HG02884 (cell line): ENCODE data around the gene ZFPL1.

ENCODE experiments used
- ATAC-seq: cut with Tn5 transposase; IDR thresholded peaks from one replicate; pipeline ENCODE4 v1.9.1; 2021; ENCODE audit warnings: mild to moderate bottlenecking, moderate library complexity; ENCODE audit not compliant: unreplicated experiment

ZFPL1 gene

DNA sequence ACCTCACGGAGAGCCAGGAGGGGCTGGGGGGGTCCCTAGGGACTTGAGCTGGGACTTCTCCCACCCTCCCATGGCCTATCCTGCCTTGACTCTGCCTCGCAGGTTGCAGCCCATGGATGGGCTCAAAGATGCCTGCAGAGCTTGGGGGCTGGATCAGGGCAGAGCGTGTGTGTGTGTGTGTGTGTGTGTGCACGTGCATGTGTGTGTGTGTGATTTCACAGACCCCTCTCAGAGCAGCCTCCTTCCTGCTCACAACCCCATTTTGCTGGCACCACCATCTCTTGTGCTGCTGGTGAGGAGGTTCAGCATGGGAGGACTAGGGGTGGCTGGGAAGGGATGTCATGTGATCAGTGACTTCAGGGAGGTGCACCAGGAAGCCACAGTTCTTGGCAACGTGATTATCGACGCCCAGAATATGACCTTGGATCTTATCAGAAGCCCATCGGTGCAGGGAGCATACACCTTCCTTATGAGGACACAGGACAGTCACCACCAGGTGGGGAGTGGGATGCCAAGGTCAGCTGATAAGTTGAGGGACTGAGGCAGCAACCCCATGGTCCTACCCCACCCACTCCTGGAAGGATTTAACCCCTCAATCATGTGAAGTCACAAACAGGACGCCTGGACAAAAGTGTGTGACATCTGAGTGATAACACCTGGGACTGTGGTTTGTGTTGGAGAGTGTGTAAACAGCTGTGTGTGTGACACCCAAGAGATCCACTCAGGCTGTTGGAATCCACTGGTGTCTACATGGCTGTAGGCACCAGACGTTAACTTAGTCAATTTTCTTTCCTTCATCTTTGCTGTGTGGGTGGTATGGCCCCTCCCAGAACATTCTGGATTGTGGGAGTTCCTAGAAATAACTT lies 23.8 kb upstream of the ZFPL1 start:
- ATAC-seq, result no peak

DNA sequence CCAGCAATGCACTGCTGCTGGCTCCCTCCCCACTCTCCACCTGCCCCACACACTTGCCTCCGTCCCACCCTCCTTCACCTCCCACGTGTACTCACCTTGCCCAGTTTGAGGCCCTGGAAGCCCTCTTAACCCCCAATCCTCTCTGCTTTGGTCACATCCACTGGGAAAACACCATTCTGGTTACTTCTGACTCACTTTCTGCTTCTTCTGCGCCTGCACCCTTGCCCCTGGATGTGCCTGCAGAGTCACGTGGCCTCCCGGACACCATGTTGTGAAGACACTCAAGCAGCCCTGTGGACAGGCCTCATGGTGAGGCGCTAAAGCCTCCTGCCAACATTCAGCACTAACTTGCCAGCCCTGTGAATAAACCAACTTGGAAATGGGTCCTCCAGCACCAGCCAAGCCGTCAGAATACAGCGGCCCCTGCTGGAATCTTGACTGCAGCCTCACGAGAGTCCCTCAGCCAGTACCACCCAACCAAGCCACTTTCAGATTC lies 23.1 kb upstream of the ZFPL1 start:
- ATAC-seq, result no peak

DNA sequence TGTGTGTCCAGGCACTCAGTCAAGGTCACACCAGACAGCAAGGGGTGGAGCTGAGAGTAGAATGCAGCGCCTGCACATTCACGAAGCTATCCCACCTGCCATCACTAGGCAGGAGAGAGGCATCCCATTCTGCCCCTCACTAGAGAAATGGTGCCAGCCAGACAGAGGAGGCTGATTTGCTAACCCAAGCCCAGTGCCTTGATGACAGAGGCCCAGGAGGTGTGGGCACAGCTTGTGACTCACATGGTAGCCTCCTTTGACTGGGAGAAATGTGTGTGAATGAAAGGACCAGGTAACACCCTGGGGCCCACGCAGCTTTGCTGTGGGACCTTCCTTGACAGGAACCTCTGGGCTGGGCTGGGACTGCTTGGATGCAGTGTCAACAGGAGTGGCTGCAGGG lies 20.5 kb upstream of the ZFPL1 start:
- ATAC-seq, result no peak

DNA sequence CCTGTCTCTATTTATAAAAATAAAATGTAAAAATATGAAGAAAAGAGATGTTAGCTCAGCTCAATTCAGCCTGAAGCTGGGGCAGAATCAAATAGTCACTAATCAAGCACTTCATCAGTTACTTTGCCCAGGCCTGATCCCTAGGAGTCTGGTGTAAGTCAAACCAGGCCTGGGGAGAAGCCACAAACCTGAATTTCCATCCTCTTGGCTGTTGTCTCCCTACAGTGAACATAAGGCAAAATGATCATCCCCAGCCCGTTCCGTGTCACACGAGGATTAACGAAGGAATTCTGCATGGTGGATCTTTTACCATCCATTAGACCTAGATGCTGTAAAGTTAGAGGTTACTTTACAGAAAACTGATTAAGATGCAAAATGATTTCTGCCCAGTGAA lies 19.2 kb upstream of the ZFPL1 start:
- ATAC-seq, result no peak

DNA sequence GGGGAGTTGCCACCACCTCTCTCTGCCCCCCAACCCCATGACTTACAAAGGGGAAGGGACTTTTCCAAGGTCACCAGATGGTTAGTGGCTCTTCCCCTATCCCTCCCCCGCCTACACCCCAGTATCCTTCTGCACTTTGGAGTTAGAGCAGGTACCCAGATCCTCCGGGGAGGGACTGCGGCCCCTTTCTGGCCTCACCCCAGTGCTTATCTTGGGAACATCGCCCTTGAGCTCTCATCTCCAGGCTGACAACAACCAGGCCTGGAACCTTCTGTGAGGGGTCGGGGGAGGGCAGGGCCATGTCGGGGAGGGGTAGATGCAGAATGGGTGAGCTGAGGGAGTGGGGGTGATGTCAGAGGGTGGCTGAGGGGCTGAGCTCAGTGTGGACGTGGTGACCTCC lies 18.2 kb upstream of the ZFPL1 start:
- no peak for ATAC-seq

DNA sequence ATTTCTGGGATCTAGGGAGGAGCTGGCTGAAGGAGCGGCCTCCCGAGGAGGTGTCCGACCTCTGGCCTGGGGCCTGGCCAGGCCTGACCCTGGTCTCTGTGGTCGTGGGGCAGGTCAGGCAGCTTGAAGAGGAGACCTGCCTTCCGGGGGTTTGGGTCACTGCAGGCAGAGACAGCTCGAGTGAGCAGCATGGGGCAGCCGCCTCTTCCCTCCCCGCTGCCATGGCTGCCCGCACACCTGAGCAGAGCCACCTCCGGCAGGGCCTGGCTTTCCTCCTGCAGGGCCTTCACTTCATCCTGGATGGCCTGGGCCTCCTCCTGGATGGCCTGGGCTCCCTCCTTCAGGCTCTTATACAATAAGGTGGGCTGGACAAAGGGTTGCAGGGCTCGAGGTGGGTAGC lies 17.7 kb upstream of the ZFPL1 start:
- ATAC-seq, result no peak

DNA sequence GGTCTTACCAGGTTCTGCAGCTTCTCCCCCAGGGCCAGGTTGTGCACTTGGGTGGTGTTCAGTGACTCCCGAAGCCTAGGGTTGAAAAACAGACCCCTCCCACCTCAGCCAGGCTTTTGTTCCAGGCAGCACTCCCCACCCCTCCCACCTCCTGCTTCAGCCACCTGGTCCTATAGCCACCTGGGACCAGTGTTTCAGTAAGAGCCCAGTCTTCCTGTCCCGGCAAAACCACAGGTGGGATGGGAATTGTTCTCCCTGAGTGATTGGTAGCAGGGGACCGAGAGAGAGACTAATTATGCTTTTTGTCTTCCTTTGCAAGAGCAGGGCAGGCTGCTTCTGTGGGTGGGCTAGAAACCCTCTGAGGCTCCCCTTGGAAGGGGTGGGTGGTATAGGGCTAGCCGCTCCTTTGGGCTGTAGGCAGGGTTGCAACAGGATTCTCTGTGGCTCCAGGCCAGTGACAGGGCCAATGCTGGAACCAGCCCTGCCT lies 17.2 kb upstream of the ZFPL1 start:
- no peak for ATAC-seq

DNA sequence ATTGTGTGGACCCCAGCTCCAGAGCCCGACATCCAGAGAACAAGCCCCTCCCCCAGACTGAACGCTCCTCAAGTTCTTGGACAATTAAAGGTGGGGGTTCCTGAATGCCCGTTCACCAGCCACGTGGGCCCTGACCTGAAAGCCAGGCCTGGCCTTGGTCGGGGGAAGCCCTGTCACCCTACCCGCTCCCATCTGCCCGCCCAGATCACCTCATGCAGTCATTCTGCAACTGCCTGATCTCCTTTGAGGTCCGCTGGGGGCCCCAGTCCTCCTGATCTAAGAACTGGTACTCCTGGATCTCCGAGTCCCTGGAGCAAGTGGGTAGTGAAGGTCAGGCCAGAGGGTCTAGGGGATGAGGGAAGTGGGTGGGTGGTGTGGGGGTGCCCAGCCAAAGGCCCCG lies 16.6 kb upstream of the ZFPL1 start:
- no peak for ATAC-seq

DNA sequence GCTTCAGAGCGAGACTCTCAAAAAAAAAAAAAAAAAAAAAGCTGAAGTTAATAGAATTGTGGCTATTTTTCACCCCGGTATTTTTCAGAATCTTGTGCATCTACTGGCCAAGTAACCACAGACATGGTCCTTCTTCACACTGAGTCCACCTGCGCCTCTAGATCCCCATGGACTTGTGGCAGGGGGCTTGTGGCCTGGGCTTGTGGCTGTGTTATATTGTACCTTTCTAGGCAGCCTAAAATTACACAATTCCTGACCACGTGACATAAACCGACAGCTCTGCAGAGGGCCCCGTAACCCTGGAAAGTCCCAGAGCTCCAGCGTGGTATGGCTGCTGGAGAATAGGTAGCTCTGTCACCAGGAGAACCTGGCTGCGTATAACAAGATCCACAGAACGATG lies 14.8 kb upstream of the ZFPL1 start:
- ATAC-seq, result no peak

DNA sequence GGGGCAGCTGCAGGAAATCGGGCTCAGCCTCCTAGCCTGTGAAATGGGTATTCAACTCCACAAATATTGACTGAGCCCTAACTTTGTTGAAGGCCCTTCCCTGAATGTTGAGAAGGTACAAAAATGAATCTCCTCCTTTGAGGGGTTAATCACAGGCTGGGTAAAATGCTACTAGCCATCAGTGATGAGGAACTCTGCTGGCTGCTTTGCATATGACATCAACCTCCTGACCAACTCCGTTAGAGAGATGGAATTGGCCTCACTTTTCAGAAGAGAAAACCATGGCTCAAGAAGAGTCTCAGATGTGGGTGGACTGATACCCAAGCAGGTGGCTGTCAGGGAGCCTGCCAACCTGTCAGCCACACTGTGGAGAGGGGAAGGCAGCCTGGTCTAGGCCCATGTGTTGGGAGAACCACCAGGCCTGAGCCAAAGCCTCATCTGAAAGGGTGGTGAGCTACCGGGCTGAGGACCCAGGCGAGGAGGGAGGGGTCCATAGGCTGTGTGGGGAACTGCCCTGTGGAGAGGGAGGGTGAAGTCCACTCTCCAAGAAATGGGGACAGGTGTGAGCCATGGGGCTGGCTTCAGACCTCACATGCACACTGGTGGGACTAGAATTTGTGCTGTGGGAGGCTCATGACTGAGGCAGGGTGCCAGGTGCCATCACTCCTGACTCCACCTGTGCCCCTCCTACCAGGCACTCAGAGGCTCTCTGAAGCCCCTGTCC lies 12.0 kb upstream of the ZFPL1 start:
- no peak for ATAC-seq

DNA sequence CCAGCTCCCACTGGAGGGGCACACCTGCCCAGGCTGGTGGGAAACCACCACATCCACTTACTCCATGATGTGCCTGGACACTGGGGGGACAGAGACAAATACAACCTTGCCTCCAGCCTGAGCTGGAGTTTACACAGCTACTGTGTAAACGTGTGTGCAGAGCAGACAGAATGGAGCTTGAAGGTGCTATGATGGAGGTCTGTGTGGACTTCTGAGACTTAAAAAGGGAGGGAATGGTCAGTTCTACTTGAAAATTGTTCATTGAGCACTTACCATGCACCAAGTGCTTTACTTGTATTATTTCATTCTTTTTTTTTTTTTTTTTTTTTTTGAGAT lies 11.4 kb upstream of the ZFPL1 start:
- no peak for ATAC-seq

DNA sequence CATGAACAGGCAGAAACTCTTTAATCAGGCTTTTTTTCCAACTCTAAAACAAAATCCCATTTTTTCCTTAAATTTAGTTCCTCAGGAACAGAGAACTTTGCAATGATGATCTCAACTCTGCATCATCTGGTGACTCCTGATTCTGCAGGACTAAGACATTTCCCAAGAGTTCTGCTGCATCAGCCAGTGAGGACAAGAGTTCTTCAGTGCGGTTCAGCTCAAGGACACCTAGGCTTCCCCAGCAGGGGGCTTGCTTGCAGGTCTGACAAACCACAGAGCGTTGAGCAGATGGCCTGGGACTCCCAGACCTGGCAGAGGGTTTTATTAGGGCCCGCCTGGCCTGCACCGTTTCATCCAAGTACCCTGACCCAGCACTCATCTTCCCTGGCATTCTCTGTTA lies 6.6 kb upstream of the ZFPL1 start:
- ATAC-seq, result no peak

DNA sequence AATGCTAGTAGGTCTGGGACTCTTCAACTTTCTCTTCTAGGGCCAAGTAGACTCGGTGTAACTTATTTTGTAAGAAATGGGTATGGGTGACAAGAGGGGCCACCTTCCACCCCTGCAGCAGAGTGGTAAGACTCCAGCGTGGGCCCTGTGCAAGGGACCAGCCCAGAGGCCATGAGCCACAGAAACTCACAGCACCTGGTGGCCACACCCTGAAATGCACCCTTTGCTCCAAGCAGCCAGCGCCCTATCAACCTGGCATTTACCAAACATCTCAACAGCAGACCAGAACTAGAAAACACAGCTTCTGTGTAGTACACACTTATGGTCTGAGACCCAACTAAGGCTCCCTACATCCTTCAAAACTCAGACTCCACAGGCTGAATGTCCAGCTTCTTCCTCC lies 5.9 kb upstream of the ZFPL1 start:
- no peak for ATAC-seq

DNA sequence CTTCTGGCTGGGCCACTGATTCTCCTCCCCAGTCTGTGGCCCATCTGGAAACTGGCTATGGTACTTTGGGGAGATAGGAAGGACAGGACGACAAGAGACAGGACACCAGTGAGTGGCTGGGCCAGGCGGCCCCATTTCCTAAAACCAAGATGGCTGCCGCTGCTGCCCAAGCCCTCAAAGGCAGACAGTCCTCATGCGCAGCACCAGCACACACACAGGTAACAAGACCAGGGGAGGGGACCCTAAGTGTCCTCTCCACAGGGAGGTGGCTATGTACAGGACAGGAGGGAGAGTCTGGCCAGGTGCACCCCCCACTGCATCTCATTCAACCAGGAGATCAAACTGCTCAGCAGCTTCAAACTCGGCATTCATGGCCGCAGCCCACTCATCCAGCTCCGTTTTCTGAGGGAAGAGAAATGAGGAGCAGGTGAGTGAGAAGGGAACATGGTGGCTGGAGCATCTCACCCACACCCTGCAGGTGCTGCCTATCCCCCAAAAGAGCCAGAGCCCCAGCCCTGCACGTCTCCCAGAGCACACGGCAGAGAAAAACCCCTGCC lies 5.2 kb upstream of the ZFPL1 start:
- ATAC-seq, result no peak

DNA sequence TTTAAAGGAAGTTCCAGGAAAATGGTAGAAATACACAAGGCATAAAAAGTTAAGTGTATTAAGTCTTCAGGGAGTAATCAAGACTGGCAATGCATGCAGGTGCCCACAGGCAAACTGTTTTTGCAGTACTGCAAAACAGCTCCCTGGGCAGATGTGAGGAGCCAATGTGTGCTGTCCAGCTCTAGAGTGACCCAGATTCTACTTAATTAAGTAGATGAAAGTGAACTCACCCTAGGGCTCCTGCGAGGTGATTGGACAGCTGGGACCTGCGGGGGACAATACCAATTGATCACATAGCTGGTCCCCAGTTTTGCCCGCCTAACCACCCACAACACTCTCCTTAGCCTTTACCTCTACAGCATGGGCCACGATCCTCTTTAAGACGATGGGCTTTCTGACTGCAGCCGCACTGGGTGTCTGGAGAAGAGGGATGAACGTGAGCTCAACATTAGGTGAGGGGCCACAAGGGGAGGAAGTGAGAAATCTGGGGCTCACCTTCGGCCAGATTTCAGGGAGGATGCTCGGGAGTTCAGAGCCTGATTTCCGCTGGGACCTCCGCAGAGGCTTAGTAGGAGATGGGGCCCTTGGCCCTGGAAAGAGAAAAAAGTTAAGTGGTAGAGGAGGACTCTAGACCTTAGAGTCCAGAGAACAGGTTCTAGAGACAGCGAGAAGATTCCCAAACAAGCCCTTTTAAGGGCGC lies 738 bp upstream of the ZFPL1 start:
- ATAC-seq, result no peak

DNA sequence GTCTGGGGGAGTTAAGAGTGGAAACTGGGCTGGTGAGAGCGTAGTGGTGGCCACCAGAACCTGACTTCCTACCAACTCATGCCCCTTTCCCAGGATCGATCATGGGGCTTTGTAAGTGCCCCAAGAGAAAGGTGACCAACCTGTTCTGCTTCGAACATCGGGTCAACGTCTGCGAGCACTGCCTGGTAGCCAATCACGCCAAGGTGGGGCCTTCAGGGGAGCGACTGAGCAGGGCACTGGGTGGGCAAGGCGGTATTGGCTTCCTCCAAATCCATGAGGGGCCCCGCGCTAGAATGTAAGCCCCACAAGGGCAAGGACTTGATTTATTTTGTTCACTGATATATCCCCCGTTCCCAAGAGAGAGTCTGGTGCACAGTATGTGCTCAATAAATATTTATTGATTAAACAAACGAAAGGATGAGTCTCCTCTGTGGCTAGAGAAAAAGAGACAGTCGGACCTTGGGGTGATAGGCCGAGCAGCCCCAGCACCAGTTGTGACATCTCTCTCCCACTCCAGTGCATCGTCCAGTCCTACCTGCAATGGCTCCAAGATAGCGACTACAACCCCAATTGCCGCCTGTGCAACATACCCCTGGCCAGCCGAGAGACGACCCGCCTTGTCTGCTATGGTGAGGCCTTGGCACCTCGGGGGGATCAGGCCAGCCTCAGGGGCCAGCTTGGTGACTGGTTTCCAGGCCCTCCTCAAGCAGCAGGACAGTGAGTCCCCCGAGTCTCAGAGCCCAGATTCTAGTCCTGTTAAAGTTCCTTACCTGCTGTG lies 765 bp downstream of the ZFPL1 start:
- ATAC-seq, result no peak

DNA sequence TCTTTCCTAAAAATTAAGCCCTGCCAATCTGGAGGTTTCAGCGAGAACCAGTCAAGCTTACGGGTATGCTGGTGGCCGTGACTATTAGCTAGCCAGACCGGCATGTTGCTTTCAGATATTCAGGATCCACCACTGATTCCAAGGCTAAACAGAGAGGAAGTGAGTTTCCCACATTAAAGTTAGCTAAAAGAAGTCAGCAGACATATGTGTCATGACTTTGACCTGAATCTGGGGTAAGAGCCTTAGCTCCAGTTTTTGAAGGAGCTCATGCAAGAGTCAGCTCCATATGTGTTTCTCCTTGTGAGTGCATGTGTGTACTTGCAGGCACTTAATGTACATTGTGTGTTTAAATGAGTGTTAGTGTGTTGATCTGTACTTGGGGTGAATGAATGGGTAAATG lies 1.4 kb downstream of the ZFPL1 start:
- no peak for ATAC-seq

DNA sequence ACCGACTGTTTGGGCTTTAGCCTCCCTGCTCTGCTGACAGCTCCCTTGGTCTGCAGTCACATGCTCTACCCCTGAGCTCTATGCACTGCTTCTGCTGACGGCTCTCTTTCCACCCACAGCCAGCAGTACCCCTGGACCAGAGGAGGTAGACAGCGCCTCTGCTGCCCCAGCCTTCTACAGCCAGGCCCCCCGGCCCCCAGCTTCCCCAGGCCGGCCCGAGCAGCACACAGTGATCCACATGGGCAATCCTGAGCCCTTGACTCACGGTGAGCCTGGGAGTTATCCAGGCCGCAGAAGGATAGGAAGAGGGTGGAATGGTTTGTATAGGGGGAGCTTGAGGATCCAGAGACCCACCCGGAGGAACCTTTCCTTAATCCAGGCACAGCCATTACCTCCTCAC lies 2.8 kb downstream of the ZFPL1 start:
- no peak for ATAC-seq

DNA sequence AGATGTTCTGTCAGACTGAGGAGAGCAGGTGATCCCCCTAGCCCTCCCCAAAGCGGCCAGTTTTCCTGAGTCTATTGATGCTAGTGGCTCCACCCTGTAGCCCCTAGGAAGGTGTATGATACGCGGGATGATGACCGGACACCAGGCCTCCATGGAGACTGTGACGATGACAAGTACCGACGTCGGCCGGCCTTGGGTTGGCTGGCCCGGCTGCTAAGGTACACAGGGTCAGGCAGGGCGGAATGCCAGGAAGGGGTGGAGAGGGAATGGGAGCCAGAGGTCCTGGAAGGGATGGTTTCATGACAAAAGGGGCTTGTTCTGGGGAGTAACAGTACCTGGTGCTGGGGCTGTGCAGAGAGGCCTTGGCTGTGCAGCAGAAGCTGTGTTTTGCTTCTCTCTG lies 3.2 kb downstream of the ZFPL1 start:
- no peak for ATAC-seq

DNA sequence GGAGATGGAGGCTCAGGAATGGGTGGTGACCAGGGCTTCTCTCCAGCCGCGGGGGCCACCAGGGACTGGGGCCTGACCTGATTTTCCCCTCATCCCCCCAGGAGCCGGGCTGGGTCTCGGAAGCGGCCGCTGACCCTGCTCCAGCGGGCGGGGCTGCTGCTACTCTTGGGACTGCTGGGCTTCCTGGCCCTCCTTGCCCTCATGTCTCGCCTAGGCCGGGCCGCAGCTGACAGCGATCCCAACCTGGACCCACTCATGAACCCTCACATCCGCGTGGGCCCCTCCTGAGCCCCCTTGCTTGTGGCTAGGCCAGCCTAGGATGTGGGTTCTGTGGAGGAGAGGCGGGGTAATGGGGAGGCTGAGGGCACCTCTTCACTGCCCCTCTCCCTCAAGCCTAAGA lies 3.8 kb downstream of the ZFPL1 start:
- no peak for ATAC-seq

DNA sequence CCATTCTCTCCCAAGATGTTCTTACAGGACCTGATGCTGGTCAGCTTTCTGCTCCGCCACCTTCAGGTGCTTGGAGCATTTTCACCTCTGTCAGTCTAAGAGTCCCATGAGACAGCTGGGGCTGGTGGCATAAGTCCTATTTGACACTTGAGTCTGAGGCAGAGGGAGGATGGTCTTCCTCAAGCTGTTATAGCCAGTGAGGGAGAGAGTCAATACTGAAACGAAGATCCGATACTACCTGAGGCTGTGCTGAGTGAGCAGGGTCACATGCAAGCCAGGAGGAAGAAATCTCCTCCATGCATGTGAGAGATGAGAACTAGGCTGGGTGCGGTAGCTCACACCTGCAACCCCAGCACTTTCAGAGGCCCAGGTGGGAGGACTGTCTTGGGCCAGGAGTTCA lies 5.6 kb downstream of the ZFPL1 start:
- no peak for ATAC-seq
